Gastrocnemius medialis (tissue), 4 donors: Measurements from ENCODE around the gene COMMD7.

ENCODE experiments used
- POLR2A ChIP-seq, 2 donors: fragments of 450-650 bp; IDR thresholded peaks; one replicate each; pipeline ENCODE4 v1.6.1; 2017; ENCODE audit warnings: antibody characterized with exemption in 2 of 2, mild to moderate bottlenecking in 2 of 2, moderate library complexity in 2 of 2
- TF ChIP-seq, protein P1 (sequence below), 5 experiments: fragments of 450-650 bp in 3 of 5; fragments of 200-600 bp in 2 of 5; sonication (generic) in 2 of 5; IDR thresholded peaks in 4 of 5; conservative IDR thresholded peaks in 1 of 5; 1 replicate in 4 of 5; 2 replicates in 1 of 5; pipeline ENCODE4 v1.5.1; 2016 to 2019; ENCODE audit warnings: antibody characterized with exemption in 5 of 5, mild to moderate bottlenecking in 3 of 5, moderate library complexity in 3 of 5

DNA sequence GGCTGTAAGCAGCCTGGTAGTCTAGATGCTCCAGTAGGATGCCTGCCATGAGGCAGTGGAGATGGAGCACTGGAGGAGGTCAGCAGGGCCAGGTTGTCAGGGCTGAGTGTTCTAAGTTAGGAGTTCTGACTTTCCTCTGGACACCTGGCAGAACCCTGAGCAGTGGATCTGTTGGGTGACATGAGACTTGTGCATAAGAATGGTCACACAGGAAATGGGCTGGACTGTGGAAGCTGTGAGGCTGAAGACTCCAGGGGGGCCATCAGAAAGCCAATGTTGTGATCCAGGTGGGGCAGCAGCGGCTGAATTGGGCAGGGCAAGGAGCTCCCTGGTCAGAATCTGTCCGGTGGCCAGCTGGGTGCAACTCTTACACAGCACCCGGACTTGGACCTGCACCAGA, 45.7 kb downstream of the COMMD7 start:
- TF ChIP-seq, protein P1, sequence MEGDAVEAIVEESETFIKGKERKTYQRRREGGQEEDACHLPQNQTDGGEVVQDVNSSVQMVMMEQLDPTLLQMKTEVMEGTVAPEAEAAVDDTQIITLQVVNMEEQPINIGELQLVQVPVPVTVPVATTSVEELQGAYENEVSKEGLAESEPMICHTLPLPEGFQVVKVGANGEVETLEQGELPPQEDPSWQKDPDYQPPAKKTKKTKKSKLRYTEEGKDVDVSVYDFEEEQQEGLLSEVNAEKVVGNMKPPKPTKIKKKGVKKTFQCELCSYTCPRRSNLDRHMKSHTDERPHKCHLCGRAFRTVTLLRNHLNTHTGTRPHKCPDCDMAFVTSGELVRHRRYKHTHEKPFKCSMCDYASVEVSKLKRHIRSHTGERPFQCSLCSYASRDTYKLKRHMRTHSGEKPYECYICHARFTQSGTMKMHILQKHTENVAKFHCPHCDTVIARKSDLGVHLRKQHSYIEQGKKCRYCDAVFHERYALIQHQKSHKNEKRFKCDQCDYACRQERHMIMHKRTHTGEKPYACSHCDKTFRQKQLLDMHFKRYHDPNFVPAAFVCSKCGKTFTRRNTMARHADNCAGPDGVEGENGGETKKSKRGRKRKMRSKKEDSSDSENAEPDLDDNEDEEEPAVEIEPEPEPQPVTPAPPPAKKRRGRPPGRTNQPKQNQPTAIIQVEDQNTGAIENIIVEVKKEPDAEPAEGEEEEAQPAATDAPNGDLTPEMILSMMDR (IDR thresholded peaks at IDR 0.05 in 4 of 5, conservative IDR thresholded peaks at IDR 0.05 in 1 of 5): no peak
- no peak for TF ChIP-seq POLR2A (IDR thresholded peaks at IDR 0.05)
